CD4-positive, alpha-beta memory T cell (primary cell): ENCODE results near the gene RAD51D. TPM values are rescaled to one million over a fixed set of nuclear protein-coding genes. Genes with fewer than 3 reads are reported as not detected.
"Not testable (repeated sequence)": the region's sequence is repeated elsewhere in the genome, so short reads cannot be mapped to it uniquely, and the experiment has no call there.

Experiments used
- CTCF ChIA-PET: fragments of 350-600 bp; sonication (Branson Sonifier 250); formaldehyde crosslinking; loops from one replicate; lab custom pipeline; 2021; ENCODE audit warnings: inconsistent platforms; ENCODE audit not compliant: partially characterized antibody; lab: Charles Lee
- POLR2A ChIA-PET: fragments of 350-600 bp; sonication (Branson Sonifier 250); formaldehyde crosslinking; loops from one replicate; lab custom pipeline; 2021; ENCODE audit not compliant: partially characterized antibody; lab: Charles Lee
- DNase-seq, 5 donors: peaks; one replicate each; pipeline versions ENCODE4 v3.0.0 to v3.0.0-alpha.2; 2020 to 2022; ENCODE audit warnings: mixed read lengths in 1 of 5
- H3K27ac ChIP-seq: one replicate; pipeline ENCODE4 v1.7.0; 2013; ENCODE audit warnings: low read depth, low read length
- H3K27me3 ChIP-seq: 2 replicates; pipeline ENCODE4 v1.7.0; 2013; ENCODE audit warnings: mild to moderate bottlenecking, low read length, moderate library complexity; ENCODE audit not compliant: insufficient read depth
- H3K36me3 ChIP-seq: 2 replicates; pipeline ENCODE4 v1.7.0; 2013; ENCODE audit warnings: mild to moderate bottlenecking, low read length, moderate library complexity; ENCODE audit not compliant: insufficient read depth
- H3K4me1 ChIP-seq: 2 replicates; pipeline ENCODE4 v1.7.0; 2013; ENCODE audit warnings: mild to moderate bottlenecking, low read length, moderate library complexity; ENCODE audit not compliant: insufficient read depth
- H3K4me3 ChIP-seq, 2 donors: one replicate each; pipeline ENCODE4 v1.7.0; 2013; ENCODE audit warnings: low read length in 2 of 2, mild to moderate bottlenecking in 1 of 2
- H3K9me3 ChIP-seq, 2 donors: one replicate each; pipeline ENCODE4 v1.7.0; 2013; ENCODE audit warnings: low read length in 2 of 2, control low read depth in 1 of 2; ENCODE audit not compliant: control insufficient read depth in 1 of 2
- H3K27ac Mint-ChIP-seq, 7 donors: one replicate each; pipeline ENCODE4 v1.8.0; 2020 to 2021; ENCODE audit warnings: mixed read lengths in 7 of 7, mild to moderate bottlenecking in 6 of 7, inconsistent platforms in 3 of 7, moderate library complexity in 3 of 7
- H3K27me3 Mint-ChIP-seq, 2 donors: one replicate each; pipeline ENCODE4 v1.8.0; 2020 to 2021; ENCODE audit warnings: mixed read lengths in 2 of 2
- H3K36me3 Mint-ChIP-seq, 2 donors: one replicate each; pipeline ENCODE4 v1.8.0; 2020 to 2021; ENCODE audit warnings: mixed read lengths in 2 of 2, inconsistent platforms in 1 of 2, mild to moderate bottlenecking in 1 of 2
- H3K4me1 Mint-ChIP-seq, 4 donors: one replicate each; pipeline ENCODE4 v1.8.0; 2020 to 2021; ENCODE audit warnings: mixed read lengths in 4 of 4, mild to moderate bottlenecking in 1 of 4
- H3K4me3 Mint-ChIP-seq, 8 donors: one replicate each; pipeline ENCODE4 v1.8.0; 2020 to 2021; ENCODE audit warnings: mixed read lengths in 8 of 8, mild to moderate bottlenecking in 7 of 8, moderate library complexity in 6 of 8, inconsistent platforms in 3 of 8
- H3K9me3 Mint-ChIP-seq, 8 donors: one replicate each; pipeline ENCODE4 v1.8.0; 2020 to 2021; ENCODE audit warnings: mixed read lengths in 8 of 8, mild to moderate bottlenecking in 5 of 8, inconsistent platforms in 3 of 8, moderate library complexity in 1 of 8
- intact Hi-C: fragments of 100-400 bp; cut with micrococcal nuclease; formaldehyde crosslinking; loops from one replicate; pipeline ENCODE4 v1.15.1; 2023
- polyA plus RNA-seq, 2 donors: library from polyadenylated mRNA; unstranded; fragments of 300-500 nt; fragmentation: Illumina TruSeq; gene quantifications; one replicate each; pipeline ENCODE4 v1.2.3, GENCODE V29; 2021
- total RNA-seq, 2 experiments: library from RNA; stranded (reverse); gene quantifications; one replicate each; pipeline ENCODE4 v1.2.3, GENCODE V29; 2021

RAD51D gene
- total and polyA plus RNA-seq, 4 experiments from 2014 or later: 6.1 to 29.2 (median 16.7) TPM

DNA sequence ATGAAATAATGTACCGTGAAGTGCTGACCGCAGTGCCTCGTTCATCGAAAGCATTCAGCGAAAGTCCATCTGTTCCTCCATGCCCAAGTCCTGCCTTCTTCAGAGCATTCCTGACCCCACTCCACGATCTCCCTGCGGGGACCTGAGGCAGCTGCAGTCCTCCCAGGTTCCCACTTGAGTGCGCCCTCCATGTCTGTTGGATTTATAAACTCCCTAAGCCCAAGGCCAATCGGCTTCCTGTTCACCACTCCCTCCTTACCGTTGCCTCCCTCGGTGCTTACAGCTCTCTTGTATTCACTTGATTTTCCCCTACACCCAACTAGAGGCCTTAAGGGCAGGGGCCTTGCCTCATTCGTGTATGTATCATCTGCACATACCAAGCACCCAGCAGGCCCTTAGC, 2.8 kb downstream of the RAD51D start:
- CTCF ChIA-PET: interaction anchor here (2.7 kb wide), 1 partner anchor 126 kb away, joined by 16 read pairs; no protein-coding TSS in a partner anchor
- Mint-ChIP-seq H3K9me3 (no peaks in the 10 kb centered on the region), H3K4me3 (peak overlapping the region in 3 of 8 donors; percentile 18 to 55 (median 36)), H3K27me3 (no peaks in the 10 kb centered on the region), H3K4me1 (peaks cover 24 to 49% (median 35%) of the 10 kb centered on the region in 4 donors), H3K27ac (peak overlapping the region in 2 of 7 donors; percentile 35 to 85), H3K36me3 (peaks cover 18 to 21% of the 10 kb centered on the region in 2 donors)
- POLR2A ChIA-PET: no interaction called here
- Histone ChIP-seq H3K9me3 (no peaks in the 10 kb centered on the region), H3K27me3 (no peaks in the 10 kb centered on the region), H3K4me1 (peaks cover 24% of the 10 kb centered on the region), H3K27ac (no peak overlapping the region), H3K36me3 (no peaks in the 10 kb centered on the region), H3K4me3 (no peak overlapping the region)
- DNase-seq: no peak
- intact Hi-C loops: loop anchor here (5.0 kb wide), 1 partner anchor 275 kb away; no protein-coding TSS in a partner anchor

DNA sequence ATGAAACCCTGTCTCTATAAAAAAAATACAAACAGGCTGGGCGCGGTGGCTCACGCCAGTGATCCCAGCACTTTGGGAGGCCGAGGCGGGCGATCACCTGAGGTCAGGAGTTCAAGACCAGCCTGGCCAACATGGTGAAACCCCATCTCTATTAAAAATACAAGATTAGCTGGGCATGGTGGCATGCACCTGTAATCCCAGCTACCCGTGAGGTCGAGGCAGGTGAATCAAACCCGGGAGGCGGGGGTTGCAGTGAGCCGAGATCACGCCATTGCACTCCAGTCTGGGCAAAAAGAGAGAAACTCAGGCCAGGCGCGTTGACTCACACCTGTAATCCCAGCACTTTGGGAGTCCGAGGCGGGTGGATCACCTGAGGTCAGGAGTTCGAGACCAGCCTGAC, 8.9 kb downstream of the RAD51D start:
- H3K27ac Mint-ChIP-seq, H3K27ac ChIP-seq, H3K4me1 ChIP-seq, H3K9me3 ChIP-seq, H3K4me3 Mint-ChIP-seq, H3K9me3 Mint-ChIP-seq, H3K27me3 ChIP-seq, DNase-seq, H3K27me3 Mint-ChIP-seq, intact Hi-C loops, H3K4me3 ChIP-seq, POLR2A ChIA-PET: not testable (repeated sequence)
- peaks cover 15% of the 10 kb centered on the region for H3K36me3 ChIP-seq
- peaks cover 6 to 16% (median 14%) of the 10 kb centered on the region in 4 donors for H3K4me1 Mint-ChIP-seq
- H3K36me3 Mint-ChIP-seq: peaks cover 26 to 27% of the 10 kb centered on the region in 2 donors
- CTCF ChIA-PET: interaction anchor here (0.7 kb wide), 1 partner anchor 9 kb away, joined by 3 read pairs; no protein-coding TSS in a partner anchor

DNA sequence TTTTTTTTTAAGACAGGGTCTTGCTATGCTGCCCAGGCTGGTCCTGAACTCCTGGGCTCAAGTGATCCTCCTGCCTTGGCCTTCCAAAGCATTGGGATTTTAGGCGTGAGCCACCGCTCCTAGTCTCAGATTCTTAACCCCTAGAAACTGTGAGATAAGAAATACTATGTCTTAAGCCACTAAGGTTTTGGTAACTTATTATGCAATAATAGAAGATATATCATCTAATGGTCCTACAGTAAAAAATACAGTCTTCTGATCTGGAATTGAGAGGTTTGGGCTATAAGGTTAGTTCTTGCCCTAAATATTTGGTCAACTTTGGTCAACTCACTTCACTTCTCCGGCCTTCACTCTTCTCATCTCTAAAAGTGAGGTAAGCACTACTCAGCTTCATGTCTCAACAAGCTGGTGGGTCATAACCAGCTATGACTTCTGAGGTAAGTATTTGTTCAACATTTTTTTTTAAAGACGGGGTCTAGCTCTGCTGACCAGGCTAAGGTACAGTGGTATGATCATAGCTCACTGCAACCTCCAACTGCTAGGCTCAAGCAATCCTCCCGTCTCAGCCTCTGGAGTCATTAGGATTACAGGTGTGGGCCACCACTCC, 14.7 kb downstream of the RAD51D start:
- Mint-ChIP-seq H3K4me1 (peaks cover 2 to 5% (median 5%) of the 10 kb centered on the region in 4 donors), H3K4me3 (no peak overlapping the region), H3K27ac (peak overlapping the region in 1 of 7 donors; percentile 27), H3K27me3 (no peaks in the 10 kb centered on the region), H3K9me3 (peaks cover 0 to 3% (median 0%) of the 10 kb centered on the region in 8 donors), H3K36me3 (peaks cover 30 to 52% of the 10 kb centered on the region in 2 donors)
- Histone ChIP-seq H3K4me1 (no peaks in the 10 kb centered on the region), H3K27me3 (no peaks in the 10 kb centered on the region), H3K36me3 (peaks cover 30% of the 10 kb centered on the region), H3K9me3 (no peaks in the 10 kb centered on the region), H3K4me3 (no peak overlapping the region), H3K27ac (no peak overlapping the region)
- CTCF ChIA-PET: interaction anchor here (1.1 kb wide), 2 partner anchors 14 to 15 kb away, joined by 4 to 6 read pairs; no protein-coding TSS in a partner anchor
- POLR2A ChIA-PET: interaction anchor here (1.3 kb wide), 1 partner anchor 15 kb away, joined by 3 read pairs; no protein-coding TSS in a partner anchor
- no peak for DNase-seq
- intact Hi-C loops: no loop called here

DNA sequence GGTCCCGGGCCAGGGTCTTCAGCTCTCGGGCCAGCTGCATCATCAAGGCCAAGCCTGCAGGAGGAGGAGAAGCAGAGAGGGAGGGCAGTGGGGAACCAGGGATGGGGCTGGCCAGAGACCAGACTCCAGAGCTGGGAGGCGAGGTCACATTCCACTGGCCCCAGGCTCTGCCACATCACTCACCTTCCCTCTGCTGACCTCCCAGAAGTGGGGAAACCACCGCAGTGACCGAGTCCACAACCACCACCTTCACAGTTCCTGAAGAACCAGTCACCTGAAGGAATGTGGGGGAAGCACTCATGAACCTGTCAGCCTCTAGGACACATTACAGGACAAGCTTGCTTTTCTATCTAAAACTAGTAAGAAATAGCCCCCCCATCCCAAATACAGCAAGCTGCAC, 16.4 kb downstream of the RAD51D start:
- intact Hi-C loops: no loop called here
- H3K4me1 ChIP-seq: no peaks in the 10 kb centered on the region
- no peaks in the 10 kb centered on the region for H3K27me3 Mint-ChIP-seq
- peaks cover 0 to 5% (median 4%) of the 10 kb centered on the region in 4 donors for H3K4me1 Mint-ChIP-seq
- peaks cover 35 to 62% of the 10 kb centered on the region in 2 donors for H3K36me3 Mint-ChIP-seq
- no peak overlapping the region for H3K27ac Mint-ChIP-seq
- ChIA-PET CTCF (interaction anchor here (1.3 to 2.5 kb wide), 2 partner anchors 10 to 16 kb away, joined by 3 to 12 read pairs; partner anchors contain the start of gene RAD51D), POLR2A (interaction anchor here (0.9 kb wide), 1 partner anchor 9 kb away, joined by 3 read pairs; no protein-coding TSS in a partner anchor)
- peaks cover 0 to 3% (median 0%) of the 10 kb centered on the region in 8 donors for H3K9me3 Mint-ChIP-seq
- no peak overlapping the region for H3K4me3 ChIP-seq
- H3K4me3 Mint-ChIP-seq: no peak overlapping the region
- no peaks in the 10 kb centered on the region for H3K9me3 ChIP-seq
- H3K36me3 ChIP-seq: peaks cover 30% of the 10 kb centered on the region
- H3K27ac ChIP-seq: no peak overlapping the region
- no peak for DNase-seq
- H3K27me3 ChIP-seq: no peaks in the 10 kb centered on the region

DNA sequence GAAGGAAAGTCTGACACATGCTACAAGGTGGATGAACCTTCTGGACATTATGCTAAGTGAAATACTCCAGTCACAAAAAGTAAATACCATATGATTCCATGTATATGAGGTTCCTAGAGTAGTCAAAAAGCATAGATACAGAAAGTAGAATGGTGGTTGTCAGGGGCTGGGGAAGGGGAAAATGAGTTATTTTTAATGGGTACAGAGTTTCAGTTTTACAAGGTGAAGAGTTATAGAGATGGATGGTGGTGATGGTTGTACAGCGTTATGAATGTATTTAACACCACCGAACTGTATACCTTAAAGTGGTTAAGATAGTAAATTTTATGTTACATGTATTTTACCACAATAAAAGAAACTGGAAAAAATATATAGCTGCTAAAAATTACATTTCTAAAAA, 17.9 kb downstream of the RAD51D start:
- no peaks in the 10 kb centered on the region for H3K27me3 Mint-ChIP-seq
- CTCF ChIA-PET: interaction anchor here (0.6 to 2.5 kb wide), 2 partner anchors 17 to 844 kb away, joined by 3 to 12 read pairs; partner anchors contain the start of gene RAD51D
- no peak overlapping the region for H3K4me3 ChIP-seq
- H3K27me3 ChIP-seq: no peaks in the 10 kb centered on the region
- no peak for DNase-seq
- no peak overlapping the region for H3K27ac Mint-ChIP-seq
- no peaks in the 10 kb centered on the region for H3K9me3 ChIP-seq
- peaks cover 25% of the 10 kb centered on the region for H3K36me3 ChIP-seq
- H3K27ac ChIP-seq: no peak overlapping the region
- peaks cover 0 to 6% (median 2%) of the 10 kb centered on the region in 4 donors for H3K4me1 Mint-ChIP-seq
- no peak overlapping the region for H3K4me3 Mint-ChIP-seq
- peaks cover 0 to 3% (median 0%) of the 10 kb centered on the region in 8 donors for H3K9me3 Mint-ChIP-seq
- POLR2A ChIA-PET: no interaction called here
- H3K36me3 Mint-ChIP-seq: peaks cover 35 to 57% of the 10 kb centered on the region in 2 donors
- intact Hi-C loops: no loop called here
- no peaks in the 10 kb centered on the region for H3K4me1 ChIP-seq

DNA sequence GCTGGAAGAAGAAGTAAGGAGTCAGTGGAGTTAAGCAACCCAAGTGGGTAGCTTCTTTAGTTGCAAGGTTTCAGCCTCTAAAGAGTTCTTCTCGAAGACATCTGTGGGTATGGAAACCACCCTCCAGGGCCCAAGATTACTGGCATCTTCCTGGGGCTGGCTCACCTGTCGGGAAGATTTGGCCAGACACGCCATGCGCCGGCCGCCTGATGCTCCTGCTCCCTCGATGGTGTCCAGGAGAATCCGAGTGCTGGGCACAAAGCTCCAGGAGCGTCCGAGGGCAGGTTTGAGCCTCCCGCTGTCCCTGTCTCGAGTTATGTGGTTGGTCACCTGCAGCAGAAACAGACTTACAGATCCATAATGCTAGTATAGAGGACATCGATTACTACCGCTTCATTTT, 18.6 kb downstream of the RAD51D start:
- H3K9me3 ChIP-seq: no peaks in the 10 kb centered on the region
- Mint-ChIP-seq H3K9me3 (no peaks in the 10 kb centered on the region), H3K4me3 (no peak overlapping the region), H3K4me1 (peaks cover 4 to 8% (median 6%) of the 10 kb centered on the region in 4 donors), H3K27me3 (no peaks in the 10 kb centered on the region), H3K36me3 (peaks cover 28 to 50% of the 10 kb centered on the region in 2 donors), H3K27ac (peak overlapping the region in 1 of 7 donors; percentile 22)
- CTCF ChIA-PET: interaction anchor here (1.2 to 2.5 kb wide), 2 partner anchors 18 to 639 kb away, joined by 3 to 12 read pairs; partner anchors contain the start of gene RAD51D
- POLR2A ChIA-PET: no interaction called here
- DNase-seq: no peak
- no peak overlapping the region for H3K4me3 ChIP-seq
- H3K4me1 ChIP-seq: peaks cover 5% of the 10 kb centered on the region
- no peak overlapping the region for H3K27ac ChIP-seq
- intact Hi-C loops: no loop called here
- H3K36me3 ChIP-seq: peaks cover 18% of the 10 kb centered on the region
- no peaks in the 10 kb centered on the region for H3K27me3 ChIP-seq

DNA sequence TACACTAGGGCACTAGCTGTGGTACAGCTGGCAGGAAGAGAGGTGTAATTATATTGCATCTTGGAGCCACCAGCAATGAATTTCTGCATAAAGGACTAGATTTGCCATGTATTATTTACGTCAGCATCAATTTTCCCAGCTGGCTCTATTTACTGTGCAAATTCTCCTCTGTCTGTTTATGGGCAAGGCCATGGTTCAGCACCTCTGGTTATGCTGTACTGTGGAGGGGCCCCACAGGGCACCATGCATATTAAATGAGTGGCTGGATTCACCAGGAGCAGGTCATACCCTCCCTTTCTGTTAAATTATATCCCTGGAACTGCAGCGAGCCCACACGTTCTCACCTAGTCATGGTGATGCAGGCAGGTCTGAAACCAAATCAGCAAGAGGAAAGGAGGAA, 19.8 kb downstream of the RAD51D start:
- no peak for DNase-seq
- Histone ChIP-seq H3K27ac (no peak overlapping the region), H3K4me3 (no peak overlapping the region), H3K27me3 (no peaks in the 10 kb centered on the region), H3K9me3 (no peaks in the 10 kb centered on the region), H3K4me1 (peaks cover 8% of the 10 kb centered on the region), H3K36me3 (peaks cover 13% of the 10 kb centered on the region)
- Mint-ChIP-seq H3K27me3 (no peaks in the 10 kb centered on the region), H3K36me3 (peaks cover 19 to 39% of the 10 kb centered on the region in 2 donors), H3K4me3 (no peak overlapping the region), H3K9me3 (no peaks in the 10 kb centered on the region), H3K27ac (peak overlapping the region in 1 of 7 donors; percentile 0), H3K4me1 (peaks cover 4 to 8% (median 6%) of the 10 kb centered on the region in 4 donors)
- ChIA-PET POLR2A (no interaction called here), CTCF (interaction anchor here (1.2 kb wide), 1 partner anchor 10 kb away, joined by 4 read pairs; no protein-coding TSS in a partner anchor)
- intact Hi-C loops: no loop called here
